Amniotic epithelial cell (primary cell): ENCODE measurements around the gene WHAMM.
"Not testable (repeated sequence)": the region's sequence is repeated elsewhere in the genome, so short reads cannot be mapped to it uniquely, and the experiment has no call there.

Experiments used
- DNase-seq: peaks from one replicate; pipeline ENCODE4 v3.0.0-alpha.2; 2010; ENCODE audit warnings: low read depth

WHAMM gene

DNA sequence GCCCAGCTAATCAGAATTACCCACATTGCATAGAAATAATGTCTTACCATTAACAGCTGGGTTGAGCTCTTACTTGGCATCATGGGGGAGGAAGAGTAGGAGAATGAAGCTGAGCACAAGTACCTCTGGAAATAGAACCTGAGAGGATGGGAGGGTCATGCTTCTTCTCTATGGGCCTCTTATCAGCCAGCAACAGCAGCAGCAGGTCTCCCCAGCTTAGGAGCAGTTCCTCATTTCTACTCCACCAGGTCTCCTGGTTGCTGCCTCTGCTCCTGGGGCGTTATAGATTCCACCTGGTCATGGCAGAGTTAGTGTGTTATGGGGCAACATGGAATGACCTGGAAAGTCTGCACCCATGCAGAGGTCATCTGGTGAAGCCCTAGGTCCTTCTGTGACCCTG lies 6.9 kb upstream of the WHAMM start:
- no peak for DNase-seq

GRCh38 chr15:82803793-82804574 lies 5.4 kb upstream of the WHAMM start:
- DNase-seq: peak; percentile 56

DNA sequence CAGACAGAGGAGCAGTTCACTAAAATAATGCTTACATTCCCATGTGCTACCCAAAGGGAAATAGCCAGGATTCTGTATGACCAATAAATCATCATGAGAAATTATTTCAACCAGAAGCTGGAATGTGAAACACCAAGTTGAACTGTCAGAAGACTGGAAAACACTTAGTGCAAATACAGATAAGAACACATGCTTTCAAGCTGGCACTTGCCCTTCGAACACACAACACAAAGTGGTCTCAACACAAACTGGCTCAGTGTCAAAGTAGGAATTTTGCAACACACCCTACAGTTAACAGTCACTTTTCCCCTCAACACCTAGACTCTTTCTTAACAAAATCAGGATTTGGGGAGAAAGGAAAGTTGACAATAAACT lies 4.9 kb upstream of the WHAMM start:
- peak; percentile 76 for DNase-seq

- DNase-seq: no peak
These were observed 3.4 kb upstream of the WHAMM start, which contains the start of gene FSD2 for GRCh38 chr15:82805994-82806406. TSS of gene FSD2 (minus strand) at chr15:82806069. CDS start at chr15:82787390, 18,679 bp downstream.

DNA sequence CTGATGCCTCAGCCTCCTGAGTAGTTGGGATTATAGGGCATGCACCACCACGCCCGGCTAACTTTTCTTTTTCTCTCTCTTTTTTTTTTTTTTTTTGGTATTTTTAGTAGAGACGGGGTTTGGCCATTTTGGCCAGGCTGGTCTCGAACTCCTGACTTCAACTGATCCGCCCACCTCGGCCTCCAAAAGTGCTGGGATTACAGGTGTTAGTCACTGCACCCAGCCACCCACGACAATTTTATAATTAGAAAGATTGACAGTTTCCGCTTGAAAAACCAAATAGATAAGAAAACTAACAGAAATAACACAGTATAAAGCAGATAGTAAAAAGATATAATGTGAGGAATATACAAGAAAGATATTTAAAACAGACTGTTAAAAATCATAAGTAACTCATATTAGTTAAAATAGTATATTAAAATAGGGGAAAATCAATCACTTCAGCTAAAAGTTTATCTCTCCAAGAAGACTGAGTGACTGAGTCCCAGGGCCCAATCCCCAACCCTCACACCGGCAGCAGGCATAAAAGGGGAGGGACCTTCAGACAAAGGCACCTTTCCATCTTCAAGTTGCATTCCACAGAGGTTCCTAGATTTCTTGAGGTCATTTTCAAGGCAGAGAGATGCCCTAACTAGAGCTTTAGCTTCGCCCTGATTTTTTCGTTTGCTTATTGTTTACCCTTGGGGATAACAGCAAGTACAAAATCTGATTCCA lies 1.4 kb upstream of the WHAMM start:
- DNase-seq: no peak

DNA sequence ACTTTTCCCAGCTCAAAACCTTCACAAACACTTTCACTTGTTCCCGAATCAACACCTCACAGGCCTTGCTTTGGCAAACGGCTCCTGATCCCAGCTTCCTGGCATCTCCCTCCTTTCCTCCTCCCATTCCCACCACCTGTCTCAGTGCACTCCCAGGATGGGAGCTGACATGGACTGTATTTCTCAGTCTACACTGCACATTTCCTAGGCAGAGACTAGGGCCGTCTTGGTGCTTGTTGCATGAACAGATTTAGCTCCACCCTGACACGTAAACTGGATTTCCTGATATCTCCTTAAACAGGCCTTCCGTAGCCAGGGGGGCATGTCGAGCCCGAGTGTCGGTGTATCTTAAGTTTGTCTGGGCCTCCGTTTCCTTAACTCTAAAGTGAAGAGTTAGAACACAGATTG lies 790 bp upstream of the WHAMM start:
- no peak for DNase-seq

DNA sequence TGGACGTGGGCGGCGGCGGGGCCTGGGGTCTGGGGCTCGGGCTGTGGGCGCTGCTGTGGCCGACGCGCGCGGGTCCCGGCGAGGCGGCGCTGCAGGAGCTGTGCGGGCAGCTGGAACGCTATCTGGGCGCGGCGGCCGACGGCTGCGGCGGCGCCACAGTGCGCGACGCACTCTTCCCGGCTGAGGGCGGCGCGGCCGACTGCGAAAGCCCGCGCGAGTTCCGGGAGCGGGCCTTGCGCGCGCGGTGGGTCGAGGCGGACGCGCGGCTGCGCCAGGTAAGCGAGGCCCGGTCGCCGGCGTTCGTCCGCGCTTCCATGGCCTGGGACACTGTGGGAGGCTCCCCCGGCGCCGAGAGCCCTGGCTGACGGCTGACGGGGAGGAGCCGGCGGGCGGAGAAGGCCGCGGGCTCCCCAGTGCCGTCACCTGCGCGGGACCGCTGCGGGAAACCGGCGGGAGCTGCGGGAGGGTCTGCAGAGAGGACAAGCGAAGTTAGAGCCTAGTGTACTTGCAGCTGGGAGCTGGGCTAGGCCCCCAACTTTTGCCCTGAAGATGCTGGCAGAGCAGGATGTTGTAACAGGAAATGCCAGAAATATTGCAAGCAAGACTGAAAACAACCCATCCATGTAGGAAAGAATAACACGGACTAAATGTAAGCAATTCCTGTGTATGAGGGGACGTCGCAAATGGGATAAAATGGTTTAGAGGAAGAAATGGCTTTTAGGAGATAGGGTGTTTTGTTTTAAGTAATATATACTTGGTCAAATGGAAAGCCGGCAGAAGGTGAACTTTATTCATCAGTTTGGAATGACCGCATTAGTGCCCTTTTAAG lies 847 bp downstream of the WHAMM start:
- DNase-seq: peak; percentile 75

- DNase-seq: peak; percentile 22
These were observed 1.5 kb downstream of the WHAMM start for GRCh38 chr15:82810890-82811426.

DNA sequence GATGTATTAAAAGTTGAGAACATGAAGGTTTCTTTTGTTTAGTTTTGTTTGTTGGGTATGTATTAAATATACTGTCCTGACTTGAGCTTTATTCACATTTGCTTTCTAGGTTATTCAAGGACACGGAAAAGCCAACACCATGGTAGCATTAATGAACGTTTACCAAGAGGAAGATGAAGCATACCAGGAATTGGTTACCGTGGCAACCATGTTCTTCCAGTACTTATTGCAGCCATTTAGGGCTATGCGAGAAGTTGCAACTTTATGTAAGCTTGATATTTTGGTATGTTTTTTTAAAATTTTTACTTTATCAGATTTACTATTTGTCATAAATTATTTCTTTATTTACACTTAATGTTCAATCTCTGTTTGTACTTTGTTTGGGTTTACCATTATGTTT lies 3.6 kb downstream of the WHAMM start:
- DNase-seq: peak; percentile 24

- no peak for DNase-seq
These were observed 10.7 kb downstream of the WHAMM start for GRCh38 chr15:82820128-82820527.

- not testable (repeated sequence) for DNase-seq
These were observed 12.0 kb downstream of the WHAMM start for GRCh38 chr15:82821396-82821795.

- DNase-seq: not testable (repeated sequence)
These were observed 12.4 kb downstream of the WHAMM start for GRCh38 chr15:82821851-82822250.

DNA sequence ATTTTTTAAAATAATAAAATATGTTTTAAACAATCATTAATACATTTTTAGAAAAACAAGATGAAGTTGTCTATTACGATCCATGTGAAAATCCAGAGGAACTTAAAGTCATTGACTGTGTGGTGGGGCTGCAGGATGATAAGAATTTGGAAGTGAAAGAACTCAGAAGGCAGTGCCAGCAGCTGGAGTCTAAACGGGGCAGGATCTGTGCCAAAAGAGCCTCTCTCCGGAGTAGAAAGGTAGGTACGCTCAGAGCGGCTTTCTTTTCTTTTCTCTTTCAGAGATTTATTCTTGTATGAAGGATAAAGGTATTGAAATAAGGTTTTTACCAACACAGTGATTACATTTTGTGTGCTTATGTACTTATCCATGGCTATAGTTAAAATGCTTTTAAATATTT lies 13.6 kb downstream of the WHAMM start:
- no peak for DNase-seq

- peak; percentile 68 for DNase-seq
These were observed 18.6 kb downstream of the WHAMM start for GRCh38 chr15:82828075-82828474.

DNA sequence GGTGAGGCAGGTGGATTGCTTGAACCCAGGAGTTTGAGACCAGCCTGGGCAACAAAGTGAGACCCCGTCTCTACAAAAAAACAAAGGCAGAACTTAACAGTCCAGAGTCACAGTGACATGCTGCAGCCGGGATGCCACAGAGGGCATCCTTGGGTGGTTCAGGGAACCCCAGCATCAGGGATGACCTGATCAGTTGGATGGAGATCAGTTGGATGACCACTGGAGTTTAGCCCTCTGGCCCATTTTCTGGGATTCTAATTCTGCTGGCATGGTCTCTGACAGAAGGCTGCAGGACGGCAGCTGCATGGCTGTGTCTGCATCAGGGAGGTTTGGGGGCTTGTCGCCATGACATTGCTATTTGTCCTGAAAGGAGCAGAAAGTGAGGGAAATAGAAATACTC lies 19.8 kb downstream of the WHAMM start:
- no peak for DNase-seq

DNA sequence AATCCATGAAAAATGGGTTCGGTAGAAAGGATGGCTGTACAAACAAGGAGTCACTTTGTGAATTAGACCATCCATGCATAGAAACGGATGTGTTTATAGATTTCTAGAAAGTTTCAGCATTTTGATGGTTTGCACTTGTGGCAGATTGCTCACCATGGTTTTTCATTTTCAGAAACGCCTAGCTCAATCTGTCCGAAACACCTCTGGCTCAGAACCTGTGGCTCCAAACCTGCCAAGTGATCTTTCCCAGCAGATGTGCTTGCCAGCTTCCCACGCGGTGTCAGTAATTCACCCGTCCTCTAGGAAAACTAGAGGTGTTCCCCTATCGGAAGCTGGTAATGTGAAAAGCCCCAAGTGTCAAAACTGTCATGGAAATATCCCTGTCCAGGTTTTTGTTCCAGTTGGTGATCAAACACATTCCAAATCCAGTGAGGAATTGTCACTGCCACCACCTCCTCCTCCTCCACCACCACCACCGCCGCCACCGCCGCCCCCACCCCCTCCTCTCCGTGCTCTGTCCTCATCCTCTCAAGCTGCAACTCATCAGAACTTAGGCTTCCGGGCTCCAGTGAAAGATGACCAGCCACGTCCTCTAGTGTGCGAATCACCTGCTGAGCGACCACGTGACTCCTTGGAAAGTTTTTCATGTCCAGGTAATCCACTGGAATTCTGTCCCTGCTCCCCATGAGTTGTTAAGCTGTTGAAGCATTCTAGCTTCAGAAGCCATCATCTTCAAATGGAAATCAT lies 21.2 kb downstream of the WHAMM start:
- DNase-seq: no peak

DNA sequence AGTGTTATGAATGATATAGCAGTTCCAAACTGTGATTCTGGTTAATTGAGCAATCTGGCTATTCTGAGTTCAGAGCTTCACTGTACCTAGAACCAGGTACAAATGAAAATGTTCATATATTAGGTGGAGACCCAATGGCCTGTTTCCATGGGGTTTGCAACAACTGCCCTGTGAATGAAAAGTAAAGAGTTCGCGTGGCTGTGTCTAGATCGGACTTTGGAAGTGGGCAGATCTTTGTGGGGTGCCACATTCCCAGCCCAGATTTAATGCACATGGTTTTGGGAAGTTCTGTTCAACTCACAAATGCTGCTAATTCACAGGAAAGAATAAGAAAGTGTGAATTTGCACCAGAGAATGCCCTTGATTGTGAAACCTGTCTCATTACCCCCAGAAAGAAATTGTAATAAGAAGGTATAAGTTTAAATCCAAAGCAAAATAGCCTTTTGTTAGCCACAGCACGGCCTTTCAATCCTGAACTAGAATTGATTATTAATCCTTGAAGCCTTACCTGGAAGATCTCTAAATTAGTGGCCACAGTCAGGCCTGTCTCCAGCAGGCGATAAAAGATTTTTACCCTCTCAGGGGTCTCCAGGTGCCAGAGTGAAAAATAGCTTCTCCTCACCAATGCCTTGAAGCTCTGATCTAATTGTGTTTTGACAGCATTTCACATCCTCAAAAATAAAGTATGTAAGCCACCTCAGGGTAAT lies 22.6 kb downstream of the WHAMM start:
- DNase-seq: no peak

- DNase-seq: peak; percentile 87
These were observed 23.4 kb downstream of the WHAMM start for GRCh38 chr15:82832601-82833361.

DNA sequence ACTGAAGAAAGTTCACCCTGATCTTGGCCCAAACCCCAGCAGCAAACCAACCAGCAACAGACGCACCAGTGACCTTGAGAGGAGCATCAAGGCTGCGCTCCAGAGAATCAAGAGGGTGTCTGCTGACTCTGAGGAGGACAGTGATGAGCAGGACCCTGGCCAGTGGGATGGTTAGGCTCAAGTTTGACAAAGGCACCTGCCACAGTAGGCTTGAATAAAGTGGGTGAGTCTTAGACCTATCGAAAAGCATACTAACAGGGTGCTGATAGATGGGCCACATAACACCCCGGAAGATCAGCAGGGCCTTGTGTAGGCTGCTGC lies 23.9 kb downstream of the WHAMM start:
- no peak for DNase-seq

DNA sequence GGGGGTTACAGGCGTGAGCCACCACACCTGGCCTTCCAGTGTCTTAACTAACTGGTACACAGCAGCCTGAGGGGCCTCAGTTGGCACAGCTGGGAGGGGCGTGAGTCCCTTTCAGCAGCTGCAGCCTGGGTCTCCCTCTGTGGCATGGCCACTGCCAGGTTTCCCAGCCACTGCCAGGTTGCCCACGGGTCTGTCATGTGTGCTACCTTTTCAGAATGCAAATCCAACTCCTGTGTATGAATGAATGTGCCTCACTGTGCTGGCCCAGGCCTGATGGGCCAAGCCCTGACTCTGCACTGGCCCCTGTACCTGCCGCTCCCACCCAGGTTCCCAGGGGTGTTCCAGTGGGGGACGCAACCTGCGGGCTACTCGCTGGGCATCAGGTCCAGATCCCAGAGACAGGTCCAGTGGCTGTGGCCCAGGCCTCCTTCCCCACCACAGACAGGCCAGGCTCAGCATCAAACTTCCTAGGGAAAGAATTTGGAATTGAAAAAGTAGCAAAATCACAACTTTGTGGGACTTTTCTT lies 26.0 kb downstream of the WHAMM start:
- no peak for DNase-seq
